Fibroblast of peridontal ligament (primary cell): Measurements from ENCODE around the gene GTPBP1.

Experiments
- DNase-seq: peaks from one replicate; pipeline ENCODE4 v3.0.0-alpha.2; 2010; ENCODE audit errors: extremely low read depth

The GTPBP1 gene

GRCh38 chr22:38727123-38727522 is 21.4 kb downstream of the GTPBP1 start:
- no peak for DNase-seq

- no peak for DNase-seq
Observed at GRCh38 chr22:38727530-38728451, 22.0 kb downstream of the GTPBP1 start.

- DNase-seq: no peak
Observed at GRCh38 chr22:38728871-38729796, 23.4 kb downstream of the GTPBP1 start.

- DNase-seq: no peak
Observed at GRCh38 chr22:38729946-38730345, 24.2 kb downstream of the GTPBP1 start.

GRCh38 chr22:38730411-38730871 is 24.7 kb downstream of the GTPBP1 start:
- no peak for DNase-seq

- no peak for DNase-seq
Observed at GRCh38 chr22:38731703-38732161, 26.0 kb downstream of the GTPBP1 start.

GRCh38 chr22:38732251-38732815 is 26.6 kb downstream of the GTPBP1 start:
- no peak for DNase-seq

- no peak for DNase-seq
Observed at GRCh38 chr22:38733329-38733723, 27.6 kb downstream of the GTPBP1 start.

GRCh38 chr22:38733724-38734381 is 28.1 kb downstream of the GTPBP1 start:
- DNase-seq: no peak

GRCh38 chr22:38734421-38735100 is 28.8 kb downstream of the GTPBP1 start:
- DNase-seq: no peak

- DNase-seq: no peak
Observed at GRCh38 chr22:38735126-38735464, 29.4 kb downstream of the GTPBP1 start.

- DNase-seq: no peak
Observed at GRCh38 chr22:38735465-38736256, 29.9 kb downstream of the GTPBP1 start.

- no peak for DNase-seq
Observed at GRCh38 chr22:38736257-38736570, 30.5 kb downstream of the GTPBP1 start.

- no peak for DNase-seq
Observed at GRCh38 chr22:38737302-38738060, 31.7 kb downstream of the GTPBP1 start.

GRCh38 chr22:38738475-38739070 is 32.8 kb downstream of the GTPBP1 start:
- no peak for DNase-seq

GRCh38 chr22:38739300-38740055 is 33.7 kb downstream of the GTPBP1 start:
- DNase-seq: no peak

GRCh38 chr22:38740116-38740723 is 34.5 kb downstream of the GTPBP1 start:
- no peak for DNase-seq

- no peak for DNase-seq
Observed at GRCh38 chr22:38740754-38741153, 35.0 kb downstream of the GTPBP1 start.
